K562 (cell line): ENCODE results near the gene KRT4. TPM values are rescaled to one million over a fixed set of nuclear protein-coding genes. Genes with fewer than 3 reads are reported as not detected.

Experiments
- ATAC-seq: fragments of 200-7000 bp; cut with Tn5 transposase; 3 replicates; pipeline ENCODE4 v1.9.1; 2020; ENCODE audit warnings: moderate library complexity
- BruUV-seq: library from RNA; stranded (reverse); fragments of 400-500 nt; replicated peaks from 2 replicates; lab custom pipeline; 2021; lab: Mats Ljungman, UMichigan
- CTCF ChIA-PET: fragments of 300-600 bp; formaldehyde crosslinking; extraction: SDS; loops from one replicate; lab custom pipeline; 2021; ENCODE audit warnings: low intra/inter-chr PET ratio; lab: Yijun Ruan, JAX
- POLR2A ChIA-PET: fragments of 300-600, 350-650 bp; sonication (Branson Sonifier 250); formaldehyde crosslinking; extraction: SDS; loops from one replicate; lab custom pipeline; 2021; ENCODE audit warnings: antibody characterized with exemption, inconsistent platforms; lab: Yijun Ruan, JAX
- DNase-seq, 4 experiments: peaks; one replicate each; pipeline versions ENCODE4 v3.0.0 to v3.0.0-alpha.2; 2011 to 2018; ENCODE audit warnings: low spot score in 3 of 4, mixed read lengths in 3 of 4; ENCODE audit errors: extremely low read depth in 1 of 4
- FAIRE-seq: peaks from 2 replicates; lab custom pipeline; 2011; peaks lifted over from hg19 to GRCh38; lab: Jason Lieb, UNC
- H2AFZ ChIP-seq: 2 replicates; pipeline ENCODE4 v1.6.0; 2011; ENCODE audit warnings: low read depth, low read length, control low read depth, inconsistent platforms
- H3K27ac ChIP-seq: fragments of 200-600 bp; 3 replicates; pipeline ENCODE4 v1.8.0; 2011; ENCODE audit warnings: low read depth, mild to moderate bottlenecking, control low read depth, inconsistent platforms, low read length, moderate library complexity, mixed read lengths; ENCODE audit errors: extremely low read depth
- H3K27me3 ChIP-seq, 2 experiments: fragments of 300-600 bp in 1 of 2; 2 replicates in 1 of 2; 3 replicates in 1 of 2; pipeline versions ENCODE4 v1.6.0 to v1.8.0; 2011; ENCODE audit warnings: inconsistent platforms in 2 of 2, low read length in 2 of 2, mild to moderate bottlenecking in 1 of 2, mixed read lengths in 1 of 2, moderate library complexity in 1 of 2; ENCODE audit not compliant: control insufficient read depth in 2 of 2, insufficient read depth in 2 of 2
- H3K36me3 ChIP-seq: fragments of 300-600 bp; 3 replicates; pipeline ENCODE4 v1.8.0; 2011; ENCODE audit warnings: mild to moderate bottlenecking, low read length, inconsistent platforms; ENCODE audit not compliant: control insufficient read depth, insufficient read depth
- H3K4me1 ChIP-seq, 2 experiments: fragments of 200-600 bp in 1 of 2; replicated peaks in 1 of 2; 2 replicates in 1 of 2; 3 replicates in 1 of 2; pipeline versions ENCODE4 v1.5.1 to v1.8.0; 2011; ENCODE audit warnings: inconsistent platforms in 2 of 2, low read length in 2 of 2, mild to moderate bottlenecking in 1 of 2, mixed read lengths in 1 of 2, moderate library complexity in 1 of 2; ENCODE audit not compliant: control insufficient read depth in 2 of 2, insufficient read depth in 2 of 2
- H3K4me2 ChIP-seq: 2 replicates; pipeline ENCODE4 v1.6.1; 2011; ENCODE audit warnings: low read length, control low read depth, inconsistent platforms, mixed read lengths; ENCODE audit not compliant: insufficient read depth
- H3K4me3 ChIP-seq: fragments of 200-600 bp; sonication (generic), shearing (Covaris generic); 2 replicates; pipeline ENCODE4 v1.5.1; 2016; ENCODE audit warnings: control low read depth, inconsistent platforms
- H3K79me2 ChIP-seq: fragments of 200-600 bp; 3 replicates; pipeline ENCODE4 v1.8.0; 2011; ENCODE audit warnings: low read length, inconsistent platforms; ENCODE audit not compliant: control insufficient read depth, insufficient read depth
- H3K9ac ChIP-seq, 2 experiments: 2 replicates each; pipeline versions ENCODE4 v1.6.0 to v1.6.1; 2011; ENCODE audit warnings: low read depth in 2 of 2, low read length in 2 of 2, control low read depth in 1 of 2, inconsistent platforms in 1 of 2, mild to moderate bottlenecking in 1 of 2, mixed read lengths in 1 of 2; ENCODE audit not compliant: insufficient read depth in 1 of 2
- H3K9me1 ChIP-seq: one replicate; pipeline ENCODE4 v1.6.0; 2011; ENCODE audit warnings: inconsistent platforms, mild to moderate bottlenecking, low read length, moderate library complexity; ENCODE audit not compliant: control insufficient read depth, insufficient read depth
- H3K9me3 ChIP-seq: replicated peaks from 2 replicates; pipeline ENCODE4 v1.5.1; 2011; ENCODE audit warnings: low read depth, low read length, inconsistent platforms; ENCODE audit not compliant: control insufficient read depth, insufficient read depth
- H4K20me1 ChIP-seq: replicated peaks from 2 replicates; pipeline ENCODE4 v1.6.1; 2011; ENCODE audit warnings: low read length, inconsistent platforms, mixed read lengths; ENCODE audit not compliant: control insufficient read depth, insufficient read depth
- CBFB ChIP-seq: sonication (generic); formaldehyde crosslinking; IDR thresholded peaks from 2 replicates; pipeline ENCODE4 v1.4.0; 2020; ENCODE audit warnings: mild to moderate bottlenecking, missing genetic modification reagents
- LARP7 ChIP-seq: fragments of 450-650 bp; IDR thresholded peaks from 2 replicates; pipeline ENCODE4 v1.6.1; 2016
- MTF1 ChIP-seq: fragments of 250-450 bp; sonication (Bioruptor Pico); IDR thresholded peaks from 2 replicates; pipeline ENCODE4 v1.9.0; 2021; ENCODE audit warnings: moderate library complexity, mild to moderate bottlenecking, inconsistent platforms, borderline replicate concordance
- RBBP5 ChIP-seq: fragments of 200-600 bp; sonication (generic); IDR thresholded peaks from 2 replicates; pipeline ENCODE4 v1.6.1; 2012; ENCODE audit warnings: borderline replicate concordance, mild to moderate bottlenecking, low read length, control low read depth, inconsistent platforms; ENCODE audit not compliant: insufficient read depth, poor library complexity, severe bottlenecking
- ZKSCAN3 ChIP-seq: fragments of 250-450 bp; sonication (Bioruptor Pico); IDR thresholded peaks from 2 replicates; pipeline ENCODE4 v1.4.0; 2020
- ZNF583 ChIP-seq: fragments of 250-450 bp; sonication (Bioruptor Pico); IDR thresholded peaks from 2 replicates; pipeline ENCODE4 v1.4.0; 2020
- ZNF75A ChIP-seq: fragments of 450-650 bp; formaldehyde crosslinking; IDR thresholded peaks from 2 replicates; pipeline ENCODE4 v1.4.0; 2020; ENCODE audit warnings: mild to moderate bottlenecking
- WGBS: fragments of 100-300 bp; shearing (Covaris generic); methylation state at CpG from one replicate; pipeline ENCODE4 v1.1.6; 2016; ENCODE audit warnings: low coverage, mixed read lengths; ENCODE audit not compliant: insufficient coverage; ENCODE audit errors: missing lambda C conversion rate; 5-methylcytosine and 5-hydroxymethylcytosine counted together
- in situ Hi-C: fragments of 300-500 bp; cut with MboI; formaldehyde crosslinking; loops from 4 replicates; pipeline ENCODE4 v1.15.0; 2018; ENCODE audit warnings: inconsistent platforms, mixed read lengths
- intact Hi-C: fragments of 100-400 bp; cut with micrococcal nuclease; formaldehyde crosslinking; loops from 2 replicates; pipeline ENCODE4 v1.14.2; 2022
- polyA plus RNA-seq, 8 experiments: library from polyadenylated mRNA; depleted of rRNA in 4 of 8; stranded (reverse) in 5 of 8; unstranded in 3 of 8; fragments of >200 nt; fragmentation: Nextera tagmentation in 2 of 8; fragmentation: Illumina TruSeq in 1 of 8; extraction: Ambion mirVana in 2 of 8; extraction: Trizol in 1 of 8; gene quantifications; 2 replicates each; pipeline versions ENCODE4 v1.2.1 to v1.2.3, GENCODE V29; 2011 to 2014; ENCODE audit warnings: inconsistent platforms in 1 of 8, missing spikeins in 1 of 8
- total RNA-seq, 7 experiments: library from RNA; depleted of rRNA in 6 of 7; stranded (reverse); fragments of >200 nt in 6 of 7; fragmentation: Illumina TruSeq in 2 of 7; extraction: Trizol in 2 of 7; gene quantifications; 2 replicates each; pipeline versions ENCODE4 v1.2.1 to v1.2.3, GENCODE V29; 2011 to 2021; ENCODE audit warnings: low replicate concordance in 1 of 7
- TF ChIP-seq, protein P1 (sequence below): sonication (generic); formaldehyde crosslinking; IDR thresholded peaks from 2 replicates; pipeline ENCODE4 v1.8.0; 2023; ENCODE audit warnings: mild to moderate bottlenecking, missing genetic modification reagents
- TF ChIP-seq, protein P2 (sequence below), 2 experiments: fragments of 250-450 bp in 1 of 2; fragments of 450-650 bp in 1 of 2; sonication (Bioruptor Pico) in 1 of 2; IDR thresholded peaks; 2 replicates each; pipeline versions ENCODE4 v1.6.1 to v1.8.0; 2016 to 2021; ENCODE audit warnings: mild to moderate bottlenecking in 2 of 2, moderate library complexity in 2 of 2, missing compliant biosample characterization in 1 of 2, missing genetic modification characterization in 1 of 2
- TF ChIP-seq, protein P3 (sequence below), 2 experiments: fragments of 450-650 bp in 1 of 2; sonication (generic) in 1 of 2; formaldehyde crosslinking; conservative IDR thresholded peaks; 2 replicates each; pipeline versions ENCODE4 v1.4.0 to v1.8.1; 2020 to 2022; ENCODE audit warnings: mild to moderate bottlenecking in 1 of 2, missing genetic modification reagents in 1 of 2
- TF ChIP-seq, protein P4 (sequence below): sonication (generic); formaldehyde crosslinking; IDR thresholded peaks from 2 replicates; pipeline ENCODE4 v1.8.0; 2022; ENCODE audit warnings: mild to moderate bottlenecking, low read depth, missing genetic modification reagents
- TF ChIP-seq, protein P5 (sequence below): sonication (generic); formaldehyde crosslinking; IDR thresholded peaks from 2 replicates; pipeline ENCODE4 v1.8.0; 2022; ENCODE audit warnings: mild to moderate bottlenecking, missing genetic modification reagents

KRT4 gene
- total and polyA plus RNA-seq, 9 of the 15 experiments (the other 6 are each of a cell fraction or from before 2014, with no cell fraction given): not detected

DNA sequence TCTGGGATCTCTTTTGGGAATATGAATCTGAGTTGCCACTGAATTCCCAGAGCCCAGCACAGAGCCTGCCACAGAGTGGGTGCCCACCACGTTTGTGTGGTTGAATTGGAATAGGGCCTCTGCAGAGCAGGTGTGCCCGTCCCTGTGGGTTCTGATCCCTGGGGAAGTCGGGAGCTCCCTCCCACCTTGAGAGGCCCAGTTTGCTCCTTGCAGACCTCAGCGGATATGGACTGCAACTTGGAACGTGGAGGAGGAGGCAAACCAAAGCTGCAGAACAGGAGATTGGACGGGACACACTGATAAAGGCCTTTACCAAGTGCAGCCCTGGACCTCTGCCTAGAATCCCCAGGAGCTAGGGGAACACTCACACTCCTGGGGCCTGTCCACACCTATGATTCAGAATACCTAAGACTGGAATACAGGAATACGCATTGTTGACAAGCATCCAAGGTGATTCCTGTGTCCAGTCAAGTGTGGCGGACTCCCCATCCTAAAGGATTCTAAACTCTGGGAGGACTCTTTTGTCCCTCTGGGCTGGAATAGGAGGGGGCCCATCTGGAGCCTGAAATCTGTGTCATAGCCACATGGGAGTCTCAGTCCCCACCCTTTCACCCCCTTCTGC is 39.2 kb downstream of the KRT4 start (continued):
- TF ChIP-seq, protein P1, sequence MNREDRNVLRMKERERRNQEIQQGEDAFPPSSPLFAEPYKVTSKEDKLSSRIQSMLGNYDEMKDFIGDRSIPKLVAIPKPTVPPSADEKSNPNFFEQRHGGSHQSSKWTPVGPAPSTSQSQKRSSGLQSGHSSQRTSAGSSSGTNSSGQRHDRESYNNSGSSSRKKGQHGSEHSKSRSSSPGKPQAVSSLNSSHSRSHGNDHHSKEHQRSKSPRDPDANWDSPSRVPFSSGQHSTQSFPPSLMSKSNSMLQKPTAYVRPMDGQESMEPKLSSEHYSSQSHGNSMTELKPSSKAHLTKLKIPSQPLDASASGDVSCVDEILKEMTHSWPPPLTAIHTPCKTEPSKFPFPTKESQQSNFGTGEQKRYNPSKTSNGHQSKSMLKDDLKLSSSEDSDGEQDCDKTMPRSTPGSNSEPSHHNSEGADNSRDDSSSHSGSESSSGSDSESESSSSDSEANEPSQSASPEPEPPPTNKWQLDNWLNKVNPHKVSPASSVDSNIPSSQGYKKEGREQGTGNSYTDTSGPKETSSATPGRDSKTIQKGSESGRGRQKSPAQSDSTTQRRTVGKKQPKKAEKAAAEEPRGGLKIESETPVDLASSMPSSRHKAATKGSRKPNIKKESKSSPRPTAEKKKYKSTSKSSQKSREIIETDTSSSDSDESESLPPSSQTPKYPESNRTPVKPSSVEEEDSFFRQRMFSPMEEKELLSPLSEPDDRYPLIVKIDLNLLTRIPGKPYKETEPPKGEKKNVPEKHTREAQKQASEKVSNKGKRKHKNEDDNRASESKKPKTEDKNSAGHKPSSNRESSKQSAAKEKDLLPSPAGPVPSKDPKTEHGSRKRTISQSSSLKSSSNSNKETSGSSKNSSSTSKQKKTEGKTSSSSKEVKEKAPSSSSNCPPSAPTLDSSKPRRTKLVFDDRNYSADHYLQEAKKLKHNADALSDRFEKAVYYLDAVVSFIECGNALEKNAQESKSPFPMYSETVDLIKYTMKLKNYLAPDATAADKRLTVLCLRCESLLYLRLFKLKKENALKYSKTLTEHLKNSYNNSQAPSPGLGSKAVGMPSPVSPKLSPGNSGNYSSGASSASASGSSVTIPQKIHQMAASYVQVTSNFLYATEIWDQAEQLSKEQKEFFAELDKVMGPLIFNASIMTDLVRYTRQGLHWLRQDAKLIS (CRISPR knock-in tag): no peak
- TF ChIP-seq RBBP5 (no peak), CBFB (CRISPR knock-in tag) (no peak)

DNA sequence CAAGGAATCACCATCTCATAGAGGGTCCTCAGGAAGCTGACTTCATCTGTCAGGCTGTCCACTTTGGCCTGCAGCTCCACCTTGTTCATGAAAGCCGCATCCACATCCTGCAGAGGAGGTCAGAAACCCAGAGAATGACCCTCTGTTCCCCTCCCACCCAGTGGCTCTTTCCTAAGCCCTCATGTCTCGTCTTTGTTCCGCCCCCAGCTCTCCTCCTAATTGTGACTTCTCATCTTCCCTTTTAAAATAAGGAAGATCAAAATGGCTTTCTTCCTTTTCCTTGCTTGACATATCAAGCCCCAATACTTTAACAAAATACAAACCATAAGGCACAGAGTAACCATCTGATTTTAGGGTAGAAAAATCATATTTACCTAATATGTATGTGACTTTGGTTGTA is 41.1 kb downstream of the KRT4 start:
- ATAC-seq (no peak), DNase-seq (no peak), FAIRE-seq (no peak)
- no peak overlapping the region for H3K4me2 ChIP-seq
- WGBS: 2% methylated on average over 3 of the region's 3 CpGs
- no peak overlapping the region for H3K4me3 ChIP-seq
- H3K27ac ChIP-seq: no peak overlapping the region
- peaks cover 24 to 73% of the 10 kb centered on the region in 2 experiments for H3K27me3 ChIP-seq
- no peak overlapping the region for H3K9ac ChIP-seq
- no peaks in the 10 kb centered on the region for H3K9me1 ChIP-seq
- H2AFZ ChIP-seq: no peak overlapping the region
- in situ Hi-C loops (no loop called here), intact Hi-C loops (no loop called here)
- ChIA-PET CTCF (no interaction called here), POLR2A (no interaction called here)
- BruUV-seq: no TSS peak
- H3K79me2 ChIP-seq: no peaks in the 10 kb centered on the region
- no peaks in the 10 kb centered on the region for H3K4me1 ChIP-seq
- H3K9me3 ChIP-seq: no peaks in the 10 kb centered on the region
- H3K36me3 ChIP-seq: no peaks in the 10 kb centered on the region
- H4K20me1 ChIP-seq: no peaks in the 10 kb centered on the region; the same call in none of the 2 replicates
- TF ChIP-seq, protein P2, sequence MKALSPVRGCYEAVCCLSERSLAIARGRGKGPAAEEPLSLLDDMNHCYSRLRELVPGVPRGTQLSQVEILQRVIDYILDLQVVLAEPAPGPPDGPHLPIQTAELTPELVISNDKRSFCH (CRISPR knock-in tag; IDR thresholded peaks at IDR 0.05): no peak
- TF ChIP-seq, protein P2 (tag; IDR thresholded peaks at IDR 0.05): no peak
- TF ChIP-seq ZKSCAN3 (no peak), ZNF583 (CRISPR knock-in tag) (no peak), LARP7 (no peak), MTF1 (CRISPR knock-in tag) (no peak), ZNF75A (no peak)
- TF ChIP-seq, protein P3, sequence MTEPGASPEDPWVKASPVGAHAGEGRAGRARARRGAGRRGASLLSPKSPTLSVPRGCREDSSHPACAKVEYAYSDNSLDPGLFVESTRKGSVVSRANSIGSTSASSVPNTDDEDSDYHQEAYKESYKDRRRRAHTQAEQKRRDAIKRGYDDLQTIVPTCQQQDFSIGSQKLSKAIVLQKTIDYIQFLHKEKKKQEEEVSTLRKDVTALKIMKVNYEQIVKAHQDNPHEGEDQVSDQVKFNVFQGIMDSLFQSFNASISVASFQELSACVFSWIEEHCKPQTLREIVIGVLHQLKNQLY (CRISPR knock-in tag; conservative IDR thresholded peaks at IDR 0.05): no peak
- TF ChIP-seq, protein P4, sequence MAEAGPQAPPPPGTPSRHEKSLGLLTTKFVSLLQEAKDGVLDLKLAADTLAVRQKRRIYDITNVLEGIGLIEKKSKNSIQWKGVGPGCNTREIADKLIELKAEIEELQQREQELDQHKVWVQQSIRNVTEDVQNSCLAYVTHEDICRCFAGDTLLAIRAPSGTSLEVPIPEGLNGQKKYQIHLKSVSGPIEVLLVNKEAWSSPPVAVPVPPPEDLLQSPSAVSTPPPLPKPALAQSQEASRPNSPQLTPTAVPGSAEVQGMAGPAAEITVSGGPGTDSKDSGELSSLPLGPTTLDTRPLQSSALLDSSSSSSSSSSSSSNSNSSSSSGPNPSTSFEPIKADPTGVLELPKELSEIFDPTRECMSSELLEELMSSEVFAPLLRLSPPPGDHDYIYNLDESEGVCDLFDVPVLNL (CRISPR knock-in tag): no peak
- TF ChIP-seq, protein P5, sequence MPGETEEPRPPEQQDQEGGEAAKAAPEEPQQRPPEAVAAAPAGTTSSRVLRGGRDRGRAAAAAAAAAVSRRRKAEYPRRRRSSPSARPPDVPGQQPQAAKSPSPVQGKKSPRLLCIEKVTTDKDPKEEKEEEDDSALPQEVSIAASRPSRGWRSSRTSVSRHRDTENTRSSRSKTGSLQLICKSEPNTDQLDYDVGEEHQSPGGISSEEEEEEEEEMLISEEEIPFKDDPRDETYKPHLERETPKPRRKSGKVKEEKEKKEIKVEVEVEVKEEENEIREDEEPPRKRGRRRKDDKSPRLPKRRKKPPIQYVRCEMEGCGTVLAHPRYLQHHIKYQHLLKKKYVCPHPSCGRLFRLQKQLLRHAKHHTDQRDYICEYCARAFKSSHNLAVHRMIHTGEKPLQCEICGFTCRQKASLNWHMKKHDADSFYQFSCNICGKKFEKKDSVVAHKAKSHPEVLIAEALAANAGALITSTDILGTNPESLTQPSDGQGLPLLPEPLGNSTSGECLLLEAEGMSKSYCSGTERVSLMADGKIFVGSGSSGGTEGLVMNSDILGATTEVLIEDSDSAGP (CRISPR knock-in tag): no peak
